ENCODE results near the gene EOMES.

DNA sequence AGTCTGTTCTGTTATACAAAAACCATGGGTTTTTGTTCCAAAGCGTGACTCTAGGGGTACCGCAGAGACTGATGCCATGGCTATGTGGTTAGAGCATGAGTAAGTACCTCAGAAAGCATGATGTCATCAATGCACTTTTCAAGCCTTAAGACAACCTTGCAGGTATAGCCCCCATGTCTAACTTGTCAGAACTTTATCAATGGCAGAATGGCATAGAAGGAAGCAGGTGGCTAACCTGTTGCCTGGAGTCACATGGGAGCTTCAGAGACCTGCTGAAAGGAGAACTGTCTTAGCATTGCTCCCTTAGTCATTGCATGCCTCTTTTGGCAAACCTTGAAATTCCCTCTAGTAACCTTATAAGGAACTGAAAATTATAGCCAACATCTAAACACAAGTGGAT is 52.5 kb downstream of the EOMES start:
- no peak for TF ChIP-seq FOS (IDR thresholded peaks at IDR 0.05; ENCODE audit: low read depth, low read length)
- no peak for TF ChIP-seq POLR2A (IDR thresholded peaks at IDR 0.05; ENCODE audit: low read depth, low read length)
- no peak for TF ChIP-seq RAD21 (IDR thresholded peaks at IDR 0.05; ENCODE audit: low read length)
- TF ChIP-seq, protein P1, sequence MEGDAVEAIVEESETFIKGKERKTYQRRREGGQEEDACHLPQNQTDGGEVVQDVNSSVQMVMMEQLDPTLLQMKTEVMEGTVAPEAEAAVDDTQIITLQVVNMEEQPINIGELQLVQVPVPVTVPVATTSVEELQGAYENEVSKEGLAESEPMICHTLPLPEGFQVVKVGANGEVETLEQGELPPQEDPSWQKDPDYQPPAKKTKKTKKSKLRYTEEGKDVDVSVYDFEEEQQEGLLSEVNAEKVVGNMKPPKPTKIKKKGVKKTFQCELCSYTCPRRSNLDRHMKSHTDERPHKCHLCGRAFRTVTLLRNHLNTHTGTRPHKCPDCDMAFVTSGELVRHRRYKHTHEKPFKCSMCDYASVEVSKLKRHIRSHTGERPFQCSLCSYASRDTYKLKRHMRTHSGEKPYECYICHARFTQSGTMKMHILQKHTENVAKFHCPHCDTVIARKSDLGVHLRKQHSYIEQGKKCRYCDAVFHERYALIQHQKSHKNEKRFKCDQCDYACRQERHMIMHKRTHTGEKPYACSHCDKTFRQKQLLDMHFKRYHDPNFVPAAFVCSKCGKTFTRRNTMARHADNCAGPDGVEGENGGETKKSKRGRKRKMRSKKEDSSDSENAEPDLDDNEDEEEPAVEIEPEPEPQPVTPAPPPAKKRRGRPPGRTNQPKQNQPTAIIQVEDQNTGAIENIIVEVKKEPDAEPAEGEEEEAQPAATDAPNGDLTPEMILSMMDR (conservative IDR thresholded peaks at IDR 0.05; ENCODE audit: low read depth, low read length): no peak
- TF ChIP-seq CEBPB (IDR thresholded peaks at IDR 0.05; ENCODE audit: low read depth, low read length): no peak
- no peak for TF ChIP-seq MAFK (IDR thresholded peaks at IDR 0.05; ENCODE audit: low read depth, low read length)
- TF ChIP-seq RFX5 (IDR thresholded peaks at IDR 0.05; ENCODE audit: low read depth, low read length): no peak
- TF ChIP-seq CHD1 (IDR thresholded peaks at IDR 0.05; ENCODE audit: low read depth, low read length): no peak
- no peak for TF ChIP-seq SMC3 (IDR thresholded peaks at IDR 0.05; ENCODE audit: low read depth, low read length)
- no peak for TF ChIP-seq MAZ (IDR thresholded peaks at IDR 0.05; ENCODE audit: borderline replicate concordance, low read depth, low read length)
- TF ChIP-seq, protein P2, sequence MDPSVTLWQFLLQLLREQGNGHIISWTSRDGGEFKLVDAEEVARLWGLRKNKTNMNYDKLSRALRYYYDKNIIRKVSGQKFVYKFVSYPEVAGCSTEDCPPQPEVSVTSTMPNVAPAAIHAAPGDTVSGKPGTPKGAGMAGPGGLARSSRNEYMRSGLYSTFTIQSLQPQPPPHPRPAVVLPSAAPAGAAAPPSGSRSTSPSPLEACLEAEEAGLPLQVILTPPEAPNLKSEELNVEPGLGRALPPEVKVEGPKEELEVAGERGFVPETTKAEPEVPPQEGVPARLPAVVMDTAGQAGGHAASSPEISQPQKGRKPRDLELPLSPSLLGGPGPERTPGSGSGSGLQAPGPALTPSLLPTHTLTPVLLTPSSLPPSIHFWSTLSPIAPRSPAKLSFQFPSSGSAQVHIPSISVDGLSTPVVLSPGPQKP (IDR thresholded peaks at IDR 0.05; ENCODE audit: borderline replicate concordance, low read depth, low read length): no peak
- TF ChIP-seq RCOR1 (IDR thresholded peaks at IDR 0.05; ENCODE audit: insufficient replicate concordance, low read length): no peak
- TF ChIP-seq BHLHE40 (IDR thresholded peaks at IDR 0.05; ENCODE audit: low read depth, low read length): no peak
